GM12878 (cell line): ENCODE data around the gene ARFGAP2. TPM values are rescaled to one million over a fixed set of nuclear protein-coding genes. Genes with fewer than 3 reads are reported as not detected.

ENCODE experiments used
- ATAC-seq: fragments of 200-7000 bp; cut with Tn5 transposase; 3 replicates; pipeline ENCODE4 v1.9.1; 2020; ENCODE audit warnings: mild to moderate bottlenecking, moderate library complexity
- BruUV-seq: library from RNA; stranded (reverse); fragments of 400-500 nt; replicated peaks from 2 replicates; lab custom pipeline; 2021; lab: Mats Ljungman, UMichigan
- CTCF ChIA-PET: fragments of 300-600 bp; sonication (Branson Sonifier 250); formaldehyde crosslinking; extraction: SDS; loops from one replicate; lab custom pipeline; 2021; ENCODE audit warnings: inconsistent platforms; lab: Yijun Ruan, JAX
- POLR2A ChIA-PET: fragments of 350-600 bp; formaldehyde crosslinking; extraction: SDS; loops from one replicate; lab custom pipeline; 2021; ENCODE audit warnings: inconsistent platforms; lab: Charles Lee
- RAD21 ChIA-PET: fragments of 300-600 bp; sonication (Branson Sonifier 250); formaldehyde crosslinking; loops from one replicate; lab custom pipeline; 2023; ENCODE audit warnings: antibody characterized with exemption; ENCODE audit not compliant: unreplicated experiment; lab: Charles Lee
- SMC1A ChIA-PET: fragments of 300-600 bp; sonication (Branson Sonifier 250); formaldehyde crosslinking; loops from one replicate; lab custom pipeline; 2023; ENCODE audit not compliant: unreplicated experiment, uncharacterized antibody; lab: Charles Lee
- DNase-seq: peaks from one replicate; pipeline ENCODE4 v3.0.0-alpha.2; 2011; ENCODE audit warnings: low read depth, low spot score
- FAIRE-seq: peaks from 3 replicates; lab custom pipeline; 2011; peaks lifted over from hg19 to GRCh38; lab: Jason Lieb, UNC
- H2AFZ ChIP-seq: 2 replicates; pipeline ENCODE4 v1.6.0; 2011; ENCODE audit warnings: low read depth, low read length, control low read depth; ENCODE audit not compliant: control insufficient read depth
- H3K27ac ChIP-seq: 2 replicates; pipeline ENCODE4 v1.5.1; 2011; ENCODE audit warnings: control low read depth; ENCODE audit not compliant: control insufficient read depth, insufficient read depth
- H3K27me3 ChIP-seq, 2 experiments: replicated peaks in 1 of 2; 2 replicates each; pipeline versions ENCODE4 v1.6.0 to v1.6.1; 2011; ENCODE audit warnings: low read length in 1 of 2; ENCODE audit not compliant: control insufficient read depth in 2 of 2, insufficient read depth in 2 of 2
- H3K36me3 ChIP-seq, 2 experiments: 2 replicates each; pipeline ENCODE4 v1.5.1; 2011; ENCODE audit warnings: low read length in 1 of 2; ENCODE audit not compliant: control insufficient read depth in 2 of 2, insufficient read depth in 2 of 2
- H3K4me1 ChIP-seq: 2 replicates; pipeline ENCODE4 v1.6.1; 2011; ENCODE audit warnings: mild to moderate bottlenecking, low read length, moderate library complexity, mixed read lengths; ENCODE audit not compliant: control insufficient read depth, insufficient read depth
- H3K4me2 ChIP-seq: 2 replicates; pipeline ENCODE4 v1.6.0; 2011; ENCODE audit warnings: control low read depth; ENCODE audit not compliant: control insufficient read depth, insufficient read depth
- H3K4me3 ChIP-seq: fragments of 200-600 bp; sonication (generic); 2 replicates; pipeline ENCODE4 v1.5.1; 2016
- H3K79me2 ChIP-seq: 2 replicates; pipeline ENCODE4 v1.6.0; 2011; ENCODE audit warnings: low read length; ENCODE audit not compliant: control insufficient read depth, insufficient read depth
- H3K9ac ChIP-seq: 2 replicates; pipeline ENCODE4 v1.8.0; 2011; ENCODE audit warnings: low read length, control low read depth, mixed read lengths; ENCODE audit not compliant: control insufficient read depth, insufficient read depth
- H3K9me3 ChIP-seq: replicated peaks from 3 replicates; pipeline ENCODE4 v1.5.1; 2011; ENCODE audit warnings: mild to moderate bottlenecking, low read length; ENCODE audit not compliant: control insufficient read depth, insufficient read depth
- H4K20me1 ChIP-seq: 2 replicates; pipeline ENCODE4 v1.6.0; 2011; ENCODE audit not compliant: control insufficient read depth, insufficient read depth
- BHLHE40 ChIP-seq, 2 experiments: fragments of 450-650 bp in 1 of 2; IDR thresholded peaks; 2 replicates each; pipeline ENCODE4 v1.6.1; 2011 to 2017; ENCODE audit warnings: low read depth in 2 of 2, borderline replicate concordance in 1 of 2, improper control_type of control experiment in 1 of 2, low read length in 1 of 2, mild to moderate bottlenecking in 1 of 2
- CEBPZ ChIP-seq: fragments of 150-350 bp; IDR thresholded peaks from 2 replicates; pipeline ENCODE4 v1.6.1; 2016; ENCODE audit warnings: low read depth, low read length
- CHD2 ChIP-seq: IDR thresholded peaks from 2 replicates; pipeline ENCODE4 v1.6.1; 2011; ENCODE audit warnings: low read depth, low read length, improper control_type of control experiment, borderline replicate concordance
- E4F1 ChIP-seq: fragments of 450-650 bp; IDR thresholded peaks from 2 replicates; pipeline ENCODE4 v1.6.1; 2018; ENCODE audit warnings: borderline replicate concordance, mild to moderate bottlenecking; ENCODE audit not compliant: partially characterized antibody
- ELK1 ChIP-seq: IDR thresholded peaks from 2 replicates; pipeline ENCODE4 v1.6.1; 2012; ENCODE audit warnings: low read depth, low read length, improper control_type of control experiment
- HDGF ChIP-seq: fragments of 450-650 bp; IDR thresholded peaks from 2 replicates; pipeline ENCODE4 v1.6.1; 2016; ENCODE audit warnings: antibody characterized with exemption
- NFXL1 ChIP-seq: fragments of 450-650 bp; IDR thresholded peaks from 2 replicates; pipeline ENCODE4 v1.6.1; 2017; ENCODE audit warnings: antibody characterized with exemption, mild to moderate bottlenecking, borderline replicate concordance
- PAX5 ChIP-seq: IDR thresholded peaks from 2 replicates; pipeline ENCODE4 v1.6.1; 2011; ENCODE audit warnings: low read depth, low read length, borderline replicate concordance
- SMAD1 ChIP-seq: fragments of 450-650 bp; IDR thresholded peaks from 2 replicates; pipeline ENCODE4 v1.6.1; 2018; ENCODE audit warnings: mild to moderate bottlenecking, low read depth; ENCODE audit not compliant: partially characterized antibody
- SMAD5 ChIP-seq: IDR thresholded peaks from 2 replicates; pipeline ENCODE4 v1.6.1; 2016; ENCODE audit warnings: antibody characterized with exemption, low read depth
- YBX1 ChIP-seq: fragments of 450-650 bp; IDR thresholded peaks from 2 replicates; pipeline ENCODE4 v1.6.1; 2016; ENCODE audit warnings: antibody characterized with exemption
- ZBTB11 ChIP-seq: fragments of 450-650 bp; formaldehyde crosslinking; IDR thresholded peaks from 2 replicates; pipeline ENCODE4 v1.5.0; 2022; ENCODE audit warnings: mild to moderate bottlenecking, missing genetic modification characterization
- ZNF217 ChIP-seq: fragments of 450-650 bp; IDR thresholded peaks from 2 replicates; pipeline ENCODE4 v1.6.1; 2017; ENCODE audit warnings: antibody characterized with exemption, mild to moderate bottlenecking
- WGBS: methylation state at CpG from one replicate; pipeline ENCODE4 v1.1.6; 2016; ENCODE audit warnings: low lambda C conversion rate; ENCODE audit not compliant: insufficient replicate concordance, insufficient coverage; ENCODE audit errors: missing lambda C conversion rate; 5-methylcytosine and 5-hydroxymethylcytosine counted together
- in situ Hi-C: fragments of 300-500 bp; cut with MboI; formaldehyde crosslinking; loops from 9 replicates; pipeline ENCODE4 v1.14.3; 2018; ENCODE audit warnings: mixed read lengths
- intact Hi-C: fragments of 100-400 bp; cut with micrococcal nuclease; formaldehyde crosslinking; loops from one replicate; pipeline ENCODE4 v1.14.2; 2022; ENCODE audit not compliant: unreplicated experiment
- polyA plus RNA-seq, 11 experiments: library from polyadenylated mRNA; depleted of rRNA in 4 of 11; unstranded in 6 of 11; stranded (reverse) in 5 of 11; fragments of >200 nt; fragmentation: Nextera tagmentation in 4 of 11; fragmentation: Illumina TruSeq in 1 of 11; extraction: Ambion mirVana in 4 of 11; extraction: Trizol in 1 of 11; gene quantifications; 1 replicate in 1 of 11; 2 replicates in 10 of 11; pipeline versions ENCODE4 v1.2.1 to v1.2.3, GENCODE V29; 2011 to 2016; ENCODE audit warnings: inconsistent platforms in 2 of 11, missing spikeins in 2 of 11, low read depth in 1 of 11
- total RNA-seq, 4 experiments: library from RNA; depleted of rRNA in 3 of 4; stranded (reverse); fragments of >200 nt in 3 of 4; fragmentation: Illumina TruSeq in 1 of 4; extraction: Trizol in 1 of 4; gene quantifications; 2 replicates each; pipeline versions ENCODE4 v1.2.1 to v1.2.3, GENCODE V29; 2013 to 2021

ARFGAP2 gene
- total and polyA plus RNA-seq, 10 of the 15 experiments (the other 5 are each of a cell fraction or from before 2014, with no cell fraction given) = 20.9 to 100 (median 75.5) TPM

- H3K36me3 ChIP-seq = no peaks in the 10 kb centered on the region
- H3K79me2 ChIP-seq = no peaks in the 10 kb centered on the region
- H3K27ac ChIP-seq = no peak overlapping the region
- no peak for DNase-seq
- H3K4me3 ChIP-seq = no peak overlapping the region
- in situ Hi-C loops (no loop called here), intact Hi-C loops (no loop called here)
- BruUV-seq = no TSS peak
- FAIRE-seq = no peak
- 0% methylated on average over 2 of the region's 2 CpGs for WGBS
- no peak for ATAC-seq
- ChIA-PET RAD21 (no interaction called here), CTCF (no interaction called here), POLR2A (no interaction called here), SMC1A (interaction anchor here (2.0 kb wide), 1 partner anchor 9 kb away, joined by 7 read pairs; no protein-coding TSS in a partner anchor)
- no peaks in the 10 kb centered on the region for H4K20me1 ChIP-seq
- no peaks in the 10 kb centered on the region for H3K4me1 ChIP-seq
- no peaks in the 10 kb centered on the region for H3K27me3 ChIP-seq
- no peaks in the 10 kb centered on the region for H3K9me3 ChIP-seq
- no peak overlapping the region for H3K4me2 ChIP-seq
- no peak overlapping the region for H3K9ac ChIP-seq
- H2AFZ ChIP-seq = no peak overlapping the region
- TF ChIP-seq ELK1 (no peak), E4F1 (no peak), CEBPZ (no peak), HDGF (no peak), SMAD1 (no peak), NFXL1 (no peak), YBX1 (no peak), ZBTB11 (CRISPR knock-in tag) (no peak), BHLHE40 (IDR thresholded peaks at IDR 0.05; ENCODE audit: borderline replicate concordance in 1 of 2, low read depth in 2 of 2, low read length in 1 of 2) (no peak), SMAD5 (no peak), CHD2 (no peak), ZNF217 (no peak), PAX5 (no peak)
Measured at GRCh38 chr11:47121731-47122130, 54.9 kb downstream of the ARFGAP2 start.
